HG03575 (cell line): Measurements from ENCODE around the gene RABGAP1.

Experiments
- ATAC-seq: cut with Tn5 transposase; IDR thresholded peaks from one replicate; pipeline ENCODE4 v1.9.1; 2021; ENCODE audit not compliant: unreplicated experiment, insufficient number of reproducible peaks, low FRiP score; ENCODE audit errors: extremely low read depth

RABGAP1 gene

DNA sequence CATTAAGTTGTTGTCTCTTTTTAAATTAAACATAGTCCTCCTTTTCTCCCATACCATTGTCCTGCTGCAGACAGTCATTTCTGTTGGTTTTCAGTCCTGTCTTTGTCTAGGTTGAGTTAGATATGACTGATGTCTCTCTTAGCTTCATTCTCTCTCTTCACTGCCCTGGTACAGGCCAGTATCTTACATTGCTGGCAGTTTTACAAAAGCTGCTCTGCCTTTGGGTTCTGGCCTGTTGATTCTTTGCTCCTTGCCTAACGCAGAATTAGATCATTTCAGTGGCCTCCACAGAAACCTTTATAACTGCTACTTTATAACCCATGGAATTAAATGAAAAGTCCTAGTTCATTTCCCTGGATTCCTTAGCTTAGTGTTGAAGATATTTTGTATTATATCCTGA lies 126.3 kb downstream of the RABGAP1 start:
- ATAC-seq, result no peak

GRCh38 chr9:123069010-123069481 lies 128.2 kb downstream of the RABGAP1 start:
- no peak for ATAC-seq

DNA sequence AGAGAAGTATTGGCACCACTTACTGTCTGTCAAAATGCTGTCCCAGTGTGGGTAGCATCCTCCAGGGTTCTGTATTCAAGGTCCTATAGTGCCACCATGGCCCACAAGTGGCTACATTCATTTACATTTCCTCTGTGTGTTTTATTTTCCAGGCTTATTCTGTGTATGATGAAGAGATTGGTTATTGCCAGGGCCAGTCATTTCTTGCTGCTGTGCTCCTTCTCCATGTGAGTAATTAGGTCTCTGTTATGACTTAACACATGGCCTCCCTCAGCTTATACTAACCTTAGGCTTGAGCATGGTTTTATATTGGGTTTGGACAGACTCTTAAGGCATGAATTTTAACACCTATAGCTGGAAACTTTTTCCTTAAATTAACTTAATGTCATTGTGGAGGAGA lies 129.4 kb downstream of the RABGAP1 start:
- ATAC-seq, result no peak

DNA sequence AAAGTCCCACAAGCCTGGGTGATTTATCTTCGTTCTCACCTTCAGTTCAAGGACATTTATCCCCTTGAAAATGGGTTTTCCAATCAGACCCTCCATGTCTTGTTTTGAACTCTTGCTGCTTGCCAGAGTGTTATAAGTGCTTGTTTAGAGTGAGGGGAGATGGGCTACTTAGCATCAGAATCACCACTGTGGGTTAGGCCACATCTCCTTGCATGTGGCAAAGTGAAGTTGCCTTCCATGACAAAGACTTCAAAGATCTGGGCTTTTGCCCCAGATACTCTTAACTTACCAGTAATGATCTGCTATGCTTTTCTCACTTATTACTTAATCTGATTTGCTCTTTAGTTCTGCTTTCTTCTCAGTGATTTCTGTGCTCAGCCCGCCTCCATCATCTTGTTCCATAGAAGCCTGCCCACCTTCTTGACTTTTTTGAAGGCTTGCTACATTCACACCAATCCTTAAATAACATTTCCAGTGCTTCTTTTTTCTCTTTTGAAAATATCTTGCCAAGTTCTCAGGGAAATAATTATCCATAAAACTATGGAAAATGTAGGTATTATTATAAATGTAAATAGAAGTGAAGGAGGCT lies 131.7 kb downstream of the RABGAP1 start:
- no peak for ATAC-seq

DNA sequence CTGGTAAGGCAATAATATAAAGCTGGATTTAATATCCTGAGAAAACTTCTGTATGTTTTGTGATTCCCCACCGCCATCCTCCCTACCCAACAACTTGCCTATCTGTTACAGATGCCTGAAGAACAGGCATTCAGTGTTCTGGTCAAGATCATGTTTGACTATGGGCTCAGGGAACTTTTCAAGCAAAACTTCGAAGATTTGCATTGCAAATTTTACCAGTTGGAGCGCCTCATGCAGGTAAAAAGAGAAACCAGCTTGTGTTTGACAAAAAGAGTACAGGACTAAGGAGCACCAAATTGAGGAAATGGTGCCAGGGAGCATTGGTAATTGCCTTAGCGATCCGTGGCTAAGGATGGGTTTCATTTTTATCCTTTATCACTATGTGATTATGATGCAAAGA lies 132.6 kb downstream of the RABGAP1 start:
- ATAC-seq, result no peak

GRCh38 chr9:123073991-123074422 lies 133.2 kb downstream of the RABGAP1 start:
- ATAC-seq, result no peak

GRCh38 chr9:123074628-123075027 lies 133.8 kb downstream of the RABGAP1 start:
- no peak for ATAC-seq

GRCh38 chr9:123080444-123080843 lies 139.6 kb downstream of the RABGAP1 start:
- no peak for ATAC-seq

GRCh38 chr9:123081824-123082223 lies 141.0 kb downstream of the RABGAP1 start:
- no peak for ATAC-seq

DNA sequence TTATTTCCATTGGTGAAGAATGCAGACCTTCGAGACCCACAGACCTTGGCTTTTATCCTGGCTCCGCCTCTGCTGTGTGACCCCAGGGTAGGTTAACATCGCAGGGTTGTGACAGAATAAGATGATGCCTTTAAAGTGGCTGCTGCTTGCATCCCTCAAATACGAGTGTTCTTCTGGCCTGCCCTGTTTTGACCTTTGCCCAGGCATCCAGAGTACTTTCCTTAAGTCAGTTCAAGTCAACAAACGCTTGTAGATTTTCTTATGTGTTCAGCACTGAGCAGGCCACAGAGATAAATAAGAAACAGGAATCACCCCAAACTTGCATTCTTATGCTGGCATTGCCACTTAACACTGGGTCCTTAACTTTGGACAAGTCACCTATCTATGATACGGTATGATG lies 142.9 kb downstream of the RABGAP1 start:
- ATAC-seq, result no peak

- ATAC-seq, result no peak
Measured at GRCh38 chr9:123084256-123084655, 143.4 kb downstream of the RABGAP1 start.

- no peak for ATAC-seq
Measured at GRCh38 chr9:123085916-123086315, 145.1 kb downstream of the RABGAP1 start.

GRCh38 chr9:123087359-123087888 lies 146.6 kb downstream of the RABGAP1 start:
- no peak for ATAC-seq

DNA sequence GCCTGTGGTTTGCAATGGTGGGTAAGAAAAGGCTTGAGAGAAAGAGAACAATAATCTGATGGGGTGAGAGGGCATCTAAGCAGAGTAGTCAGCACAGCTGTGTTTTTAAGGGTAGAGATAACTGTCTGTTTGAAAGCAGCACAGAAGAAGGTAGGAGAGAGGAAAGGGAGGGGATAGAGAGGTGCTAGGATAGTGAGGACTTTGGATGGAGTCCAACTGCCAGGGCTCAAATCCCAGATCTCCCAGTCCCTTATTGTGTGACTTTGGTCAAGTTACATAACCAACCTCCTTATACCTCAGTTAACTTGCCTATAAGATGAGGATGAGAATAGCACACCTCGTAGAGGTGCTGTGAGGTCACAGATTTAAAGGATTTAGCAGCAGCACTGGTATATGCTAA lies 148.2 kb downstream of the RABGAP1 start:
- no peak for ATAC-seq

- ATAC-seq, result no peak
Measured at GRCh38 chr9:123089790-123090189, 149.0 kb downstream of the RABGAP1 start.

- no peak for ATAC-seq
Measured at GRCh38 chr9:123090198-123090896, 149.5 kb downstream of the RABGAP1 start.

DNA sequence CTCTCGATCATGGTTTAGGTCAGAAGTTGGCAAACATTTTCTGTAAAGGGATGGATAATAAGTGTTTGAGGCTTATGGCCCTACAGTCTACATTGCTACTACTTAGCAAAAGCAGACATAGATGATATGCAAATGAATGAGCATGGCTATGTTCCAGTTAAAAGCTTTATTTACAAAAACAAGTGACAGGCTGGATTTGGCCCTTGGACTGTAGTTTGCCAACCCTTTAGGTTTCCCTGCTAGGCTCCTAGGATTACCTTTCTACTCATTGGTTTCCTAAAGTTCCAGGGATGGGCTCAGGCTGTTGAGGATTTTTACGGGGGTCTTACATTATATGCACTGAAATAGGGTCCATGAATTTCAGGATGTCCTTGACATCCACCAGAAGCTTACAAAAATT lies 150.1 kb downstream of the RABGAP1 start:
- no peak for ATAC-seq

DNA sequence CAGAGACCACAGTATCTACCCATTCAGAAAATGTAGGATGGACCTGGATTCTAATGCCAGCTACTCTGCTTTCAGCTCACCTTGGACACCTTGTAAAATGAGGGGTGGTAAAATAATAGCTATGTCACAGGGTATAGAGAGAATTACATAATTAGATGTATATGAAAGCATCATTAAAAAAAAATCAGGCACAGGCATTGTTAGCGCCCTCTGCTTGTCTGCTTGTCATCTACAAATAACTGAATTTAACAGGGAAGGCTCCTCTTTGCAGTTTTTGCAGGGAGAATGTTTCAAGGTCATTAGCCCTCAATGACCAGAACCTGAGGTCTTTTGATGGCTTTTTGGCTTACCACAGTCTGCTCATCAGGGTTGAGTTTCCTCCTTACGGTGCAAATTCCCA lies 150.6 kb downstream of the RABGAP1 start:
- no peak for ATAC-seq

DNA sequence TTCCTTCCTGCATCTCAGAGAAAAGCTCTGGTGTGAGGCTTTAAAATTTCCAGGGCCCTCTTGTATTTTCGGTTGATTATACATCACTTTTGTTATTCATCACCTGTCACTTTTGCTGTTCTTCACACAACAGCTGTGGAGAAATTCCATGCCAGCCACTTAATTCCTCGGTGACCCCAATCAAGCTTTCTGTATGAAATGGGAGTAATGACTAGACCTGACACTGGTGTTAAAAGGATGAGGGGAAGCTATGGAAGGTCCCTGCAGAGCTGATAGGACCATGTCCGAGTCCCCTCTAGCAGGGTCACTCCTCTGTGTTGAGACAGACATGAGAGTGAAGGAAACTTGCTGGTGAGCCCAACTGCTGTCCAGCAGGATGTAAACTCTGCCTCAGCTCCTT lies 152.3 kb downstream of the RABGAP1 start:
- ATAC-seq, result no peak

- no peak for ATAC-seq
Measured at GRCh38 chr9:123096987-123097386, 156.2 kb downstream of the RABGAP1 start.
